Gastrocnemius medialis (tissue), 4 donors: ENCODE measurements around the gene OTUD3. TPM values are rescaled to one million over a fixed set of nuclear protein-coding genes. Genes with fewer than 3 reads are reported as not detected.

Source experiments
- ATAC-seq, 2 donors: fragments of 150-250 bp; one replicate each; pipeline ENCODE4 v1.9.1; 2016
- DNase-seq, 2 donors: peaks; one replicate each; pipeline ENCODE4 v3.0.0-alpha.2; 2019
- H3K27ac ChIP-seq, 4 donors: fragments of 200-600 bp; sonication (generic); 1 replicate in 1 of 4; 2 replicates in 3 of 4; pipeline ENCODE4 v1.5.1; 2016 to 2018; ENCODE audit warnings: mild to moderate bottlenecking in 2 of 4, moderate library complexity in 1 of 4
- H3K27me3 ChIP-seq, 3 donors: fragments of 200-600 bp; sonication (generic) in 2 of 3; 1 replicate in 1 of 3; 2 replicates in 2 of 3; pipeline versions ENCODE4 v1.5.1 to v1.6.0; 2016 to 2019; ENCODE audit warnings: mild to moderate bottlenecking in 1 of 3, moderate library complexity in 1 of 3
- H3K36me3 ChIP-seq, 2 donors: fragments of 200-600 bp; sonication (generic) in 1 of 2; one replicate each; pipeline ENCODE4 v1.5.1; 2017 to 2018
- H3K4me1 ChIP-seq, 2 donors: fragments of 200-600 bp; sonication (generic) in 1 of 2; one replicate each; pipeline ENCODE4 v1.5.1; 2016 to 2017; ENCODE audit warnings: mild to moderate bottlenecking in 2 of 2
- H3K4me3 ChIP-seq, 4 donors: fragments of 200-600 bp; sonication (generic) in 3 of 4; 1 replicate in 1 of 4; 2 replicates in 3 of 4; pipeline ENCODE4 v1.5.1; 2016 to 2019; ENCODE audit warnings: mild to moderate bottlenecking in 2 of 4
- H3K9me3 ChIP-seq, 3 donors: fragments of 200-600 bp; sonication (generic) in 2 of 3; 1 replicate in 1 of 3; 2 replicates in 2 of 3; pipeline ENCODE4 v1.5.1; 2016 to 2019
- CTCF ChIP-seq, 5 experiments: fragments of 450-650 bp in 3 of 5; fragments of 200-600 bp in 2 of 5; sonication (generic) in 2 of 5; IDR thresholded peaks in 4 of 5; conservative IDR thresholded peaks in 1 of 5; 1 replicate in 4 of 5; 2 replicates in 1 of 5; pipeline ENCODE4 v1.5.1; 2016 to 2019; ENCODE audit warnings: antibody characterized with exemption in 5 of 5, mild to moderate bottlenecking in 3 of 5, moderate library complexity in 3 of 5
- POLR2A ChIP-seq, 2 donors: fragments of 450-650 bp; IDR thresholded peaks; one replicate each; pipeline ENCODE4 v1.6.1; 2017; ENCODE audit warnings: antibody characterized with exemption in 2 of 2, mild to moderate bottlenecking in 2 of 2, moderate library complexity in 2 of 2
- in situ Hi-C, 4 donors: fragments of 200-750 bp; cut with MboI; loops; one replicate each; pipeline versions ENCODE4 v1.15.0 to v1.8.0; 2017; ENCODE audit warnings: low sequenced_read_pairs in 4 of 4
- intact Hi-C: fragments of 100-400 bp; cut with DNase I; formaldehyde crosslinking; loops from one replicate; pipeline ENCODE4 v1.15.1; 2023; ENCODE audit warnings: low total_unique reads
- total RNA-seq, 4 donors: library from RNA; depleted of rRNA; stranded (reverse); fragments of >200 nt; gene quantifications; one replicate each; pipeline versions ENCODE4 v1.1.0 to v1.2.3, GENCODE V29; 2016

The OTUD3 gene
- total RNA-seq, 4 donors from 2014 or later: 3.3 to 7.9 (median 4.4) TPM

- in situ Hi-C loops: no loop called here
- no peak overlapping the region for H3K4me3 ChIP-seq
- no peaks in the 10 kb centered on the region for H3K27me3 ChIP-seq
- no peak for ATAC-seq
- peaks cover 0 to 74% of the 10 kb centered on the region in 2 donors for H3K36me3 ChIP-seq
- no peaks in the 10 kb centered on the region for H3K9me3 ChIP-seq
- H3K4me1 ChIP-seq: no peaks in the 10 kb centered on the region
- intact Hi-C loops: no loop called here
- no peak overlapping the region for H3K27ac ChIP-seq
- TF ChIP-seq POLR2A (IDR thresholded peaks at IDR 0.05) (no peak), CTCF (IDR thresholded peaks at IDR 0.05 in 4 of 5, conservative IDR thresholded peaks at IDR 0.05 in 1 of 5) (no peak)
- no peak for DNase-seq
Measured at GRCh38 chr1:19901653-19902052, 19.5 kb downstream of the OTUD3 start.

GRCh38 chr1:19903621-19904020 lies 21.4 kb downstream of the OTUD3 start:
- no peaks in the 10 kb centered on the region for H3K27me3 ChIP-seq
- in situ Hi-C loops: no loop called here

GRCh38 chr1:19907456-19907855 lies 25.3 kb downstream of the OTUD3 start:
- no peaks in the 10 kb centered on the region for H3K4me1 ChIP-seq
- no peak overlapping the region for H3K27ac ChIP-seq
- H3K9me3 ChIP-seq: no peaks in the 10 kb centered on the region
- intact Hi-C loops (no loop called here), in situ Hi-C loops (no loop called here)
- ATAC-seq (no peak), DNase-seq (no peak)
- no peaks in the 10 kb centered on the region for H3K27me3 ChIP-seq
- TF ChIP-seq POLR2A (IDR thresholded peaks at IDR 0.05) (no peak), CTCF (IDR thresholded peaks at IDR 0.05 in 4 of 5, conservative IDR thresholded peaks at IDR 0.05 in 1 of 5) (no peak)
- no peak overlapping the region for H3K4me3 ChIP-seq
- peaks cover 0 to 82% of the 10 kb centered on the region in 2 donors for H3K36me3 ChIP-seq

More at GRCh38 chr1:19903621-19904020, 21.4 kb downstream of the OTUD3 start:
- Histone ChIP-seq H3K4me1 (no peaks in the 10 kb centered on the region), H3K36me3 (peaks cover 0 to 78% of the 10 kb centered on the region in 2 donors), H3K4me3 (no peak overlapping the region), H3K9me3 (no peaks in the 10 kb centered on the region), H3K27ac (no peak overlapping the region)
- DNase-seq (no peak), ATAC-seq (no peak)
- intact Hi-C loops: no loop called here
- no peak for TF ChIP-seq CTCF (IDR thresholded peaks at IDR 0.05 in 4 of 5, conservative IDR thresholded peaks at IDR 0.05 in 1 of 5)
- no peak for TF ChIP-seq POLR2A (IDR thresholded peaks at IDR 0.05)

- H3K4me3 ChIP-seq: no peak overlapping the region
- DNase-seq (no peak), ATAC-seq (no peak)
- no peaks in the 10 kb centered on the region for H3K4me1 ChIP-seq
- peaks cover 0 to 84% of the 10 kb centered on the region in 2 donors for H3K36me3 ChIP-seq
- TF ChIP-seq CTCF (IDR thresholded peaks at IDR 0.05 in 4 of 5, conservative IDR thresholded peaks at IDR 0.05 in 1 of 5): no peak
- no peak for TF ChIP-seq POLR2A (IDR thresholded peaks at IDR 0.05)
- no peaks in the 10 kb centered on the region for H3K27me3 ChIP-seq
- in situ Hi-C loops (no loop called here), intact Hi-C loops (no loop called here)
- H3K27ac ChIP-seq: no peak overlapping the region
- no peaks in the 10 kb centered on the region for H3K9me3 ChIP-seq
Measured at GRCh38 chr1:19909392-19909791, 27.2 kb downstream of the OTUD3 start.

GRCh38 chr1:19909971-19910370 lies 27.8 kb downstream of the OTUD3 start:
- TF ChIP-seq CTCF (IDR thresholded peaks at IDR 0.05 in 4 of 5, conservative IDR thresholded peaks at IDR 0.05 in 1 of 5) (no peak), POLR2A (IDR thresholded peaks at IDR 0.05) (no peak)
- no peak for ATAC-seq
- Histone ChIP-seq H3K36me3 (peaks cover 0 to 80% of the 10 kb centered on the region in 2 donors), H3K27me3 (no peaks in the 10 kb centered on the region), H3K27ac (no peak overlapping the region), H3K4me1 (no peaks in the 10 kb centered on the region), H3K4me3 (no peak overlapping the region), H3K9me3 (no peaks in the 10 kb centered on the region)
- DNase-seq: no peak
- intact Hi-C loops: no loop called here
- in situ Hi-C loops: loop anchor here (5.0 to 10.0 kb wide), 4 partner anchors 245 to 585 kb away; no protein-coding TSS in a partner anchor
